Mesothelial cell of epicardium (in vitro differentiated cells): ENCODE data around the gene IFI27. TPM values are rescaled to one million over a fixed set of nuclear protein-coding genes. Genes with fewer than 3 reads are reported as not detected.

Source experiments
- DNase-seq, 2 experiments: peaks; one replicate each; pipeline ENCODE4 v3.0.0; 2021; ENCODE audit warnings: low spot score in 2 of 2; ENCODE audit not compliant: unreplicated experiment in 2 of 2
- H3K27ac Mint-ChIP-seq: 2 replicates; pipeline ENCODE4 v1.8.0; 2021; ENCODE audit warnings: mixed read lengths
- H3K27me3 Mint-ChIP-seq: 2 replicates; pipeline ENCODE4 v1.8.0; 2021; ENCODE audit warnings: low read depth, mixed read lengths
- H3K36me3 Mint-ChIP-seq: 2 replicates; pipeline ENCODE4 v1.8.0; 2021; ENCODE audit warnings: mixed read lengths
- H3K4me1 Mint-ChIP-seq: 2 replicates; pipeline ENCODE4 v1.8.0; 2021; ENCODE audit warnings: mixed read lengths
- H3K4me3 Mint-ChIP-seq: 2 replicates; pipeline ENCODE4 v1.8.0; 2021; ENCODE audit warnings: mild to moderate bottlenecking, moderate library complexity, mixed read lengths
- H3K9me3 Mint-ChIP-seq: 2 replicates; pipeline ENCODE4 v1.8.0; 2021; ENCODE audit warnings: mixed read lengths
- total RNA-seq: library from RNA; stranded (reverse); gene quantifications from 3 replicates; pipeline ENCODE4 v1.2.1, GENCODE V29; 2021
- TF ChIP-seq, protein P1 (sequence below): fragments of 200-600 bp; sonication (generic); IDR thresholded peaks from one replicate; pipeline ENCODE4 v1.5.0; 2021; ENCODE audit warnings: antibody characterized with exemption; ENCODE audit not compliant: unreplicated experiment

Gene IFI27
- total RNA-seq, 1 donor from 2014 or later, result 9.4 TPM

- no peaks in the 10 kb centered on the region for H3K9me3 Mint-ChIP-seq
- TF ChIP-seq, protein P1, sequence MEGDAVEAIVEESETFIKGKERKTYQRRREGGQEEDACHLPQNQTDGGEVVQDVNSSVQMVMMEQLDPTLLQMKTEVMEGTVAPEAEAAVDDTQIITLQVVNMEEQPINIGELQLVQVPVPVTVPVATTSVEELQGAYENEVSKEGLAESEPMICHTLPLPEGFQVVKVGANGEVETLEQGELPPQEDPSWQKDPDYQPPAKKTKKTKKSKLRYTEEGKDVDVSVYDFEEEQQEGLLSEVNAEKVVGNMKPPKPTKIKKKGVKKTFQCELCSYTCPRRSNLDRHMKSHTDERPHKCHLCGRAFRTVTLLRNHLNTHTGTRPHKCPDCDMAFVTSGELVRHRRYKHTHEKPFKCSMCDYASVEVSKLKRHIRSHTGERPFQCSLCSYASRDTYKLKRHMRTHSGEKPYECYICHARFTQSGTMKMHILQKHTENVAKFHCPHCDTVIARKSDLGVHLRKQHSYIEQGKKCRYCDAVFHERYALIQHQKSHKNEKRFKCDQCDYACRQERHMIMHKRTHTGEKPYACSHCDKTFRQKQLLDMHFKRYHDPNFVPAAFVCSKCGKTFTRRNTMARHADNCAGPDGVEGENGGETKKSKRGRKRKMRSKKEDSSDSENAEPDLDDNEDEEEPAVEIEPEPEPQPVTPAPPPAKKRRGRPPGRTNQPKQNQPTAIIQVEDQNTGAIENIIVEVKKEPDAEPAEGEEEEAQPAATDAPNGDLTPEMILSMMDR, result no peak
- H3K27me3 Mint-ChIP-seq, result no peaks in the 10 kb centered on the region
- no peak for DNase-seq
- H3K4me3 Mint-ChIP-seq, result no peak overlapping the region
- H3K36me3 Mint-ChIP-seq, result peaks cover 8% of the 10 kb centered on the region
- no peaks in the 10 kb centered on the region for H3K4me1 Mint-ChIP-seq
- no peak overlapping the region for H3K27ac Mint-ChIP-seq
These were observed 12.1 kb upstream of the IFI27 start for GRCh38 chr14:94098326-94098992.

DNA sequence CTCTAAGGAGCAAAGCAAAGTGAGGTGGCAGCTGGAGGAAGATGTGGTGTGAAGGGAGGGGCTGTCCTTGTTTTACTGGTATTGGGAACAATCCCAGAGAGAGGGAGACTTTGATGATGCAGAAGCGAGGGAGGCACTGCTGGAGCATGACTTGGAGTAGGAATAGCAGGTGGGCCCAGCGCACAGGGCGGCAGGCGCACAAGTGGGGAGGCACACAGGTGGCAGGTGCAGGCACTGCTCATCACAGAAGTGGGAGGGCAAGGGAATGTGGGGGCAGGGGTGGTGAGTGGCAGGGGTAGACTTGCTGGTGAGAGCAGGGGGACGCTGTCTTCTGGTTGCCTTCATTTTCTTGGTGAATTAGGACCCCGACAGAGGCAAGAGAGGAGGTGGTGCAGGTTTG lies 11.5 kb upstream of the IFI27 start:
- H3K4me3 Mint-ChIP-seq, result no peak overlapping the region
- H3K36me3 Mint-ChIP-seq, result peaks cover 8% of the 10 kb centered on the region
- H3K9me3 Mint-ChIP-seq, result no peaks in the 10 kb centered on the region
- no peak overlapping the region for H3K27ac Mint-ChIP-seq
- TF ChIP-seq, protein P1, result no peak
- H3K27me3 Mint-ChIP-seq, result no peaks in the 10 kb centered on the region
- H3K4me1 Mint-ChIP-seq, result peaks cover 5% of the 10 kb centered on the region
- no peak for DNase-seq

DNA sequence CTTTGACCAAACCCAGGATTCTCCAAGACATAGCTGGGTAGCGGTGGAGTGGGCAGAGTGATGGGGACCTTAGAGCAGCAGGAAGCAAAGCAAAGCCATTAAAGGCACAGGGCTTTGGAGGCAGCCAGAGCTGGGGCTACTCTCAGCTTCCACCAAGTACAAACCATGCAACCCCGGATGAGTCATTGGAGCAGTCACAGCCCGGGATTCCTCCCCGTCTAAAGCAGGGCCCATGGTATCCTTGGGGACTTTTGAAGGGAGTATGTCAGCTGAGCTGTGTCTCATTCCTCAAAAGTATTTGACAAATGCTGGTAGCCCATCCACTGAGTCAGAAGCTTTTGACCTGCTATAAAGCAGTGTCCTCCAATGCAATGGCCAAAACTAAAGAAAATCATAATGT lies 9.7 kb upstream of the IFI27 start:
- Mint-ChIP-seq H3K27me3 (no peaks in the 10 kb centered on the region), H3K9me3 (no peaks in the 10 kb centered on the region), H3K27ac (no peak overlapping the region), H3K4me1 (peaks cover 5% of the 10 kb centered on the region), H3K4me3 (no peak overlapping the region), H3K36me3 (peaks cover 8% of the 10 kb centered on the region)
- TF ChIP-seq, protein P1, result no peak
- no peak for DNase-seq

GRCh38 chr14:94101748-94102147 lies 8.8 kb upstream of the IFI27 start:
- TF ChIP-seq, protein P1, result no peak
- H3K27me3 Mint-ChIP-seq, result no peaks in the 10 kb centered on the region
- no peak overlapping the region for H3K27ac Mint-ChIP-seq
- DNase-seq, result no peak
- no peak overlapping the region for H3K4me3 Mint-ChIP-seq
- H3K36me3 Mint-ChIP-seq, result peaks cover 8% of the 10 kb centered on the region
- H3K9me3 Mint-ChIP-seq, result no peaks in the 10 kb centered on the region
- H3K4me1 Mint-ChIP-seq, result peaks cover 5% of the 10 kb centered on the region

- Mint-ChIP-seq H3K4me1 (peaks cover 5% of the 10 kb centered on the region), H3K27me3 (no peaks in the 10 kb centered on the region), H3K4me3 (no peak overlapping the region), H3K36me3 (peaks cover 1% of the 10 kb centered on the region), H3K9me3 (no peaks in the 10 kb centered on the region), H3K27ac (no peak overlapping the region)
- TF ChIP-seq, protein P1, result no peak
- DNase-seq, result no peak
These were observed 7.6 kb upstream of the IFI27 start for GRCh38 chr14:94102768-94103482.
